Thymus (tissue), 11 donors: ENCODE results near the gene CFDP1. TPM values are rescaled to one million over a fixed set of nuclear protein-coding genes. Genes with fewer than 3 reads are reported as not detected.
A peak's percentile ranks its signal among the peaks of the same experiment; 100 is the strongest.
"Not testable (repeated sequence)": the region's sequence is repeated elsewhere in the genome, so short reads cannot be mapped to it uniquely, and the experiment has no call there.

Experiments
- DNase-seq, 9 donors: peaks; one replicate each; pipeline ENCODE4 v3.0.0-alpha.2; 2013; ENCODE audit warnings: low spot score in 9 of 9, low read depth in 6 of 9, missing footprints in 1 of 9
- H3K27ac ChIP-seq, 2 donors: one replicate each; pipeline ENCODE4 v1.5.1; 2013; ENCODE audit warnings: control low read depth in 1 of 2, low read depth in 1 of 2, low read length in 1 of 2, mild to moderate bottlenecking in 1 of 2, moderate library complexity in 1 of 2
- H3K27me3 ChIP-seq, 2 donors: one replicate each; pipeline ENCODE4 v1.5.1; 2013; ENCODE audit warnings: low read length in 1 of 2; ENCODE audit not compliant: control insufficient read depth in 2 of 2, insufficient read depth in 1 of 2
- H3K36me3 ChIP-seq, 2 donors: one replicate each; pipeline ENCODE4 v1.5.1; 2013; ENCODE audit warnings: low read length in 1 of 2, mild to moderate bottlenecking in 1 of 2, moderate library complexity in 1 of 2; ENCODE audit not compliant: control insufficient read depth in 2 of 2, insufficient read depth in 2 of 2
- H3K4me1 ChIP-seq, 2 donors: one replicate each; pipeline ENCODE4 v1.5.1; 2013; ENCODE audit warnings: low read length in 2 of 2; ENCODE audit not compliant: control insufficient read depth in 2 of 2, insufficient read depth in 2 of 2
- H3K4me3 ChIP-seq, 2 donors: one replicate each; pipeline ENCODE4 v1.5.1; 2013; ENCODE audit warnings: low read length in 2 of 2, control low read depth in 1 of 2, mild to moderate bottlenecking in 1 of 2
- H3K9me3 ChIP-seq, 2 donors: one replicate each; pipeline ENCODE4 v1.5.1; 2013; ENCODE audit warnings: low read length in 1 of 2, mild to moderate bottlenecking in 1 of 2; ENCODE audit not compliant: control insufficient read depth in 2 of 2, insufficient read depth in 1 of 2
- WGBS: extraction: QIAGEN DNeasy Blood & Tissue Kit; methylation state at CpG from one replicate; pipeline ENCODE4 v1.1.7; 2013; 5-methylcytosine and 5-hydroxymethylcytosine counted together
- polyA plus RNA-seq: library from polyadenylated mRNA; stranded (reverse); fragments of 200-250 nt; gene quantifications from one replicate; pipeline ENCODE4 v1.2.3, GENCODE V29; 2013
- total RNA-seq: library from RNA; stranded (reverse); fragments of 120-200 nt; gene quantifications from one replicate; pipeline ENCODE4 v1.2.4, GENCODE V29; 2013
- donor health status: healthy.

The CFDP1 gene
- total and polyA plus RNA-seq, 2 donors: 78.3 to 78.5 TPM

GRCh38 chr16:75475420-75475847, 42.1 kb upstream of the CFDP1 start:
- H3K9me3 ChIP-seq: no peaks in the 10 kb centered on the region
- 93% methylated on average over 2 of the region's 2 CpGs for WGBS
- no peak for DNase-seq
- no peaks in the 10 kb centered on the region for H3K36me3 ChIP-seq
- no peak overlapping the region for H3K27ac ChIP-seq
- no peak overlapping the region for H3K4me3 ChIP-seq
- no peaks in the 10 kb centered on the region for H3K4me1 ChIP-seq
- no peaks in the 10 kb centered on the region for H3K27me3 ChIP-seq

- WGBS: 96% methylated on average over 17 of the region's 17 CpGs
- Histone ChIP-seq H3K4me3 (no peak overlapping the region), H3K27me3 (no peaks in the 10 kb centered on the region), H3K36me3 (no peaks in the 10 kb centered on the region), H3K27ac (no peak overlapping the region), H3K9me3 (no peaks in the 10 kb centered on the region), H3K4me1 (no peaks in the 10 kb centered on the region)
- DNase-seq: no peak
Measured at GRCh38 chr16:75472908-75473877, 39.9 kb upstream of the CFDP1 start.

- no peaks in the 10 kb centered on the region for H3K4me1 ChIP-seq
- 26% methylated on average over 10 of the region's 10 CpGs for WGBS
- no peaks in the 10 kb centered on the region for H3K27me3 ChIP-seq
- H3K4me3 ChIP-seq: no peak overlapping the region
- H3K36me3 ChIP-seq: no peaks in the 10 kb centered on the region
- peak in 3 of 9 donors; percentile 18 to 53 (median 37) for DNase-seq
- no peak overlapping the region for H3K27ac ChIP-seq
- H3K9me3 ChIP-seq: no peaks in the 10 kb centered on the region
Measured at GRCh38 chr16:75471723-75472633, 38.7 kb upstream of the CFDP1 start.

- Histone ChIP-seq H3K36me3 (no peaks in the 10 kb centered on the region), H3K9me3 (no peaks in the 10 kb centered on the region), H3K4me3 (no peak overlapping the region), H3K27ac (no peak overlapping the region), H3K4me1 (peaks cover 6 to 7% of the 10 kb centered on the region in 2 donors), H3K27me3 (no peaks in the 10 kb centered on the region)
- WGBS: 96% methylated on average over 2 of the region's 2 CpGs
- DNase-seq: no peak
Measured at GRCh38 chr16:75466760-75467159, 33.5 kb upstream of the CFDP1 start.

- DNase-seq: peak; percentile 92 to 99 (median 97)
- Histone ChIP-seq H3K27me3 (no peaks in the 10 kb centered on the region), H3K9me3 (no peaks in the 10 kb centered on the region), H3K4me1 (peaks cover 6 to 7% of the 10 kb centered on the region in 2 donors), H3K36me3 (no peaks in the 10 kb centered on the region), H3K27ac (peak within 1 kb of the TSS; percentile 99), H3K4me3 (peak within 1 kb of the TSS; percentile 90 to 93)
- WGBS: under 1% methylated on average over 89 of the region's 89 CpGs
Measured at GRCh38 chr16:75464122-75464918, 31.0 kb upstream of the CFDP1 start, which contains the start of gene TMEM170A. Gene TMEM170A, minus strand, starts transcription at chr16:75464689. Its CDS starts 89 bp downstream, at chr16:75464600.

- H3K9me3 ChIP-seq, H3K36me3 ChIP-seq, H3K27me3 ChIP-seq, H3K4me1 ChIP-seq: not testable (repeated sequence)
- Histone ChIP-seq H3K4me3 (peak overlapping the region; percentile 90 to 93), H3K27ac (peak overlapping the region; percentile 99)
- WGBS: 10% methylated on average over 39 of the region's 39 CpGs
- peak in 5 of 9 donors; percentile 27 to 60 (median 32) for DNase-seq
Measured at GRCh38 chr16:75463389-75464121, 30.3 kb upstream of the CFDP1 start.

GRCh38 chr16:75462806-75463205, 29.5 kb upstream of the CFDP1 start:
- Histone ChIP-seq H3K9me3 (no peaks in the 10 kb centered on the region), H3K27me3 (no peaks in the 10 kb centered on the region), H3K36me3 (no peaks in the 10 kb centered on the region), H3K4me1 (peaks cover 6 to 7% of the 10 kb centered on the region in 2 donors), H3K27ac (no peak overlapping the region), H3K4me3 (peak overlapping the region in 1 of 2 donors; percentile 93)
- peak in 4 of 9 donors; percentile 9 to 50 (median 18) for DNase-seq
- 5% methylated on average over 2 of the region's 2 CpGs for WGBS

GRCh38 chr16:75461575-75461974, 28.3 kb upstream of the CFDP1 start:
- no peaks in the 10 kb centered on the region for H3K36me3 ChIP-seq
- WGBS: 100% methylated on average over 2 of the region's 2 CpGs
- no peaks in the 10 kb centered on the region for H3K27me3 ChIP-seq
- H3K27ac ChIP-seq: no peak overlapping the region
- H3K9me3 ChIP-seq: no peaks in the 10 kb centered on the region
- no peak overlapping the region for H3K4me3 ChIP-seq
- H3K4me1 ChIP-seq: peaks cover 6 to 7% of the 10 kb centered on the region in 2 donors
- no peak for DNase-seq
